ENCODE data around the gene KRT2.
A peak's percentile ranks its signal among the peaks of the same experiment; 100 is the strongest.

Gene KRT2

DNA sequence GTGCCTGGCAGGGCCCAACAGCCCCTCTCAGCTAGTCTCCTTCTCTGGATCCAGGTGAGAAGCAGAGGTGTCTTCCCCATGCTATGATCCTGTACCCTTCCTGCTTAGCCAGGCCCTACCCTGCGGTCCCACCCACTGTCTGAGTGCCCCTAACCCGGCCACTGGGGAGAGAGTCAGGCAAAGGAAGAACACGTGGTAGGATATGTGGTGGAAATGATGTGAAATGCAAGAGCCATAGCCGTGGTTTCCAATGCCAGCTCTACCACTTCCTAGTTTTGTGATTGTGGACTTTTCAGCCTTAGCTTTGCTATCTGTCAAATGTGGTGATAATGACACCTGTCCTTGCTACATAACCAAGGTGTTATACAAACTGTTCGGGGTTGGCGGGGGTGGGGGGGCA, 15.8 kb downstream of the KRT2 start:
- DNase-seq, result no peak

- DNase-seq, result peak; percentile 87
These were observed 17.6 kb downstream of the KRT2 start for GRCh38 chr12:52634266-52635056.

- no peak for DNase-seq
These were observed 18.6 kb downstream of the KRT2 start for GRCh38 chr12:52633383-52633782.

- DNase-seq, result no peak
These were observed 19.4 kb downstream of the KRT2 start for GRCh38 chr12:52632656-52633055.

DNA sequence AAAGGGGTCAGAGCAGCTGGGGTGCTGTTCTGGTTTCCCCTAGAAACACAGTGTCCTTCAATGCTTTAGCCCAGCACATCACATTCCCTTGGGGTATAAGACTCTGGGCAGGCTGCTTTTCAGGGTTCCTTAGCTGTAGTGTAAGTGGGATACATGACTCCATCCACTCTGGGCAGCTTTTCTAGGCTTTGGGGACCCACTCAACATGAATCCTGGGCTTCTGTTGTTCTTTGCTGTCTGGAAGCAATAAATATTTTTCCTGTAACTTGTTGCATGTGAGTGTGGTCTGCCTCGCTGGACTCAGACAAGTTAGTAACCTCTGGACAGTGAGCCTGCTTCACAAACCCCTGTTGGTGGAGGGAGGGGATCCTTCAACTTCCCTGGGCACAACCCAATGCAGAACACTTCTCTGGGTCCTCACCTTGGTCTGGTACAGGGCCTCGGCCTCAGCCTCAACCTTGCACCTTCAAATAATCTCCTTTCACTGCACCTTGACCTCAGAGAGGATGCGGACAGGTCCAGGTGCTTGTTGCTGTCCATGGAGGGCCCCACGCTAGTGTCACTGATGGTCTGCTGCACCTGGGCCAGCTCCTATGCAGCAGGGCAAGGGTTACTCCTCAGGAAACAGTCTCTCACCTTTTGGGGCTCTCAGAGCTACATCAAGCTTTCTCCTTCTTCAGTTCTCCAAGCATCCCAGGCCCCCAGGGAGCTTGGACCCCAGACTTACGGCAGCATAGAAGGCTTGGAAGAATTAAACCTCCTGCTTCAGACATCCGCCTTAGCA, 20.1 kb downstream of the KRT2 start:
- no peak for DNase-seq

- DNase-seq, result no peak
These were observed 20.7 kb downstream of the KRT2 start for GRCh38 chr12:52631264-52631663.

- DNase-seq, result no peak
These were observed 21.3 kb downstream of the KRT2 start for GRCh38 chr12:52630599-52631200.

DNA sequence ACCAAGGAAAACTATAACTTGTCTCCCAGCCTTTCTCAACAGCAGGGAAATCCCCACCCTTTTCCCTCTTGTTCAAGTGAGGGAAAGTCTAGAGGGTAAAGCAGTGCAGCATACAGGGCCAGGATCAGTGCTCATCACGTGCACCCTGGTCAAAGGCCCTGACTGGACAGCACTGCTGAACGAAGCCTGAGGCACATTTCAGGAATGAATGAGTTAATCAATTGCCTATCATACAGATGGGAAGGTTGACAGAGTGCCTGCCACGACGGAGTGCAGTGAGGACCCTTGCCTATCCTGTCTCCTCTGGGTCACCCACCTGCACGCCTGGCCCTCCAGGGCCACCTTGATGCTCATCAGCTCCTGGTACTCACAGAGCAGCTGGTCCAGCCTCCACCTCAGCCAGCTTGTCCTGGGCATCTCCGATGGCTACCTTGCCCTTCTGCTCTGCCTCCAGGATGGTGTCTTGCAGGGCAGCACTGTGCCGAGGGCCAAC, 22.0 kb downstream of the KRT2 start:
- DNase-seq, result no peak

DNA sequence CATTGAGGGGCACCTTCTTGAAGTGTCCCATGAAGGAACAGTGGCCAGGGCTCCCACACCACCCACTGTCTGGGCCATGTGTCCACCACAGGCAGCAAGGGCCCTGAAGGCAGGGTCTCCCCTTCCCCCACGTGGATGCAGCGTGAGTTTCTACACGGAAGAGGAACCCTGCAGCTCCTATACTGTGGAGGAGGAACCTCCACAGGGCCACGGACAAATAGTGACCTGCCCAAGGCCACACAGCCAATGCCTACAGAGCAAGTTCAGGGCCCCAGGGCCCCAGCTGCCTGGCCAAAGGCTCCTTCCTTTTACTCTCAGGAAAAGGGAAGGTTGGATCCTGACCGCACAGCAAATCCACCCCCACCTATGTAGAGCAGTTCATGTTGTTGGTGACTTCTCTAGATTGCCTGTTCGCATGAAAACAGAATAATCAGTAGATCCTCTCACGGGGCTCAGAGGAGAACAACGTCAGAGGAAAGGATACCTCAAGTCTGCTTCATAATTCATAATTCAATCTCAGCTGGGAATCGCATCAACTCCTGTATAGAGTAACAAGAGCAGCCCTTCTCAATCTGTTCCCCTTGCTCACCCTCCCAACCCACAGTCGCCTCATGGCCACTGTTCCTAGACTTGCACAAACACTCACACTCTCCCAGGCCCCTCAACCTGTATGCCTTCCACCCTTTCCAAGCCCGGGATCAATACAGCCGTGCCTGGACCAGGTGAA, 22.6 kb downstream of the KRT2 start:
- DNase-seq, result no peak

GRCh38 chr12:52628841-52629240, 23.2 kb downstream of the KRT2 start:
- DNase-seq, result no peak

DNA sequence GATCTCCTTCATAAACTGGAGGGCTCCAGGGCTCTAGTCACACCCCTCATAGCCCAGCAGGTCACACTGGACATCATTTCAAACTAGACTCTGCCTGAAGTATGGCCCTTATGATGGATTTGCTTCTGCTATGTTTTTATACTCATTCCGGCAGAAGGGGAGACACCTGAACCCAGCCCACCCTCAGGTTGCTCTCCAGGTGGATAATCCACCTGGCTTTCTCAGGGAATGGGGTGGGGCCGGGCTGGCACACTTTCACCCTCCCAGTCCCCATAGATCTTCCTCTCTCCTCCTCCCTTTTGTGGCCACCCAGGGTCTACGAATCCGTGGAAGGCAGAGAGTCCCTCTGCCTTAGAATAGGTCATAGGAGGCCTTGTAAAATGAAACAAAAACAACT, 23.9 kb downstream of the KRT2 start:
- no peak for DNase-seq

GRCh38 chr12:52627395-52628110, 24.5 kb downstream of the KRT2 start:
- no peak for DNase-seq

- no peak for DNase-seq
These were observed 29.7 kb downstream of the KRT2 start for GRCh38 chr12:52622349-52622748.

GRCh38 chr12:52618866-52619265, 33.1 kb downstream of the KRT2 start:
- DNase-seq, result no peak

GRCh38 chr12:52618216-52618615, 33.8 kb downstream of the KRT2 start, which contains the start of gene KRT73:
Gene KRT73, minus strand, starts transcription at chr12:52618559. Its CDS starts 35 bp downstream, at chr12:52618524.
- DNase-seq, result no peak

- no peak for DNase-seq
These were observed 34.6 kb downstream of the KRT2 start for GRCh38 chr12:52617403-52617785.

- DNase-seq, result no peak
These were observed 35.2 kb downstream of the KRT2 start for GRCh38 chr12:52616680-52617402.

GRCh38 chr12:52615912-52616311, 36.1 kb downstream of the KRT2 start:
- DNase-seq, result no peak

DNA sequence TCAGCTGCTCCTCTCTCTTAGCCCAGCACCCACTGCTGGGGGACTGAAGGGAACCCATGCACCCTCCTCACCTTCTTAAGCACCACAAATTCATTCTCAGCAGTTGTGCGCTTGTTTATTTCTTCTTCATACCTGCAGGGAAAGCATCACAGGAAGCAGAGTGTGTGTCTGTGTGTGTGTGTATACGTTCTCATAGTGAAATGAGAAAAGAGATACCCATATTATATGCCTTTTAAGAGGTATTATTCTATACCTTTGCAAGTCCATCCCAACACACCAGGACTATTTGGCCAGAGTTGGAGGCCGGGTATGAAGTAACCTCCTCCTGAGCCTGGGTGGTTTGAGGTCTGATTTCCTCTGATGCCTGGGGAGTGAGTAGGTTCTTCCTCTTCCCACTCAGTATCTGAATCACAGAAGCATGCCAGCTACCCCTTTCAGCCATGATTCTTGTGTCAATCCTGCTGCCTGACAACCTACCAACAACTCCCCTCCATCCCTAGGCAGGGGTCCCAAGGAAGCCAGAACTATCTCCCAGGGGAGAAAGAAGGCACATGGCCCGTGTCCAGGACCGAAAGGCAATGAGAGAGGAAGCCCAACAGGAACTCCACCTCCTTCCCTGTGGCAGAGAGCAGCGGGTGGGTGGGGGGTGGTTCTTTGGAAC, 36.7 kb downstream of the KRT2 start:
- no peak for DNase-seq

- no peak for DNase-seq
These were observed 37.4 kb downstream of the KRT2 start for GRCh38 chr12:52614381-52615207.
